ENCODE data around the gene PCBP1.
"Not testable (repeated sequence)": the region's sequence is repeated elsewhere in the genome, so short reads cannot be mapped to it uniquely, and the experiment has no call there.

The PCBP1 gene

GRCh38 chr2:70081221-70081620 is 6.1 kb upstream of the PCBP1 start:
- DNase-seq (ENCODE audit: low spot score), result no peak

DNA sequence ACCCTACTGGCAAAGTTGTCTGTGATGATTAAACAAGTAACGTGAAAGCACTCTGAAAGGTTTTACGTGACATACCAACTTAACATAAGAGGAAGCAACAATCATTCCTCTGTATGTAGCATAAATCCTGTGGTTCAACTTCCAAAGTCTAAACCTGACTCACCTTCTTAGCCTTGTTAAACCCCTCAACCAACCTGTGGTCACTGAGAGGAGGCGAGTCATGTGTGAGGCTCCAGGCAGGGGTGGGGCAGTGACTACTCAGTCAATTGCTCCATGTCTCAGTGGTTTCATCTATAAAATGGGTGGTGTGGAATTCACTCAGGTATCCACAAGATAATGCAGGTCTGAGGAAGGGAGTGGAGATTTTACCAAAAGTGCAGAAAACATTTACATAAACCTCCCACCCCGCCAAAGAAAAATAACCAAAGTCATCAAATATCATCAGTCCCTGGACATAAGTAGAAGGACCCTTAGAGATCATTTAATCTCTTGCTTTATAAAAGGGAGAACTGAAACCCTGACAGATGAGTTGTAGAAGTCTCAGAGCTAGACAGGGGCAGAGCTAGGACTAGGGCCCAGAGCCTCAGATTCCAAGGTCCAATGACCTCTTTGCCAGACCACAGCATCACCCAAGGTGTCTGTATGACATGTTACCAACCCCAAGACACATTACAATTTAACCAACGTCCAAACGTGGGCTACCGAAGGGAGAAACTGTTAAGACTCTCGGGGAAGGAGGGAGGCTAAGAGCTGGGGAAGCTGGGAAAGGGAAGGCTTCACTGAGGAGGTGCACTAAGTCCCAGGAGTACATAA is 3.7 kb upstream of the PCBP1 start:
- DNase-seq (ENCODE audit: low spot score), result no peak

DNA sequence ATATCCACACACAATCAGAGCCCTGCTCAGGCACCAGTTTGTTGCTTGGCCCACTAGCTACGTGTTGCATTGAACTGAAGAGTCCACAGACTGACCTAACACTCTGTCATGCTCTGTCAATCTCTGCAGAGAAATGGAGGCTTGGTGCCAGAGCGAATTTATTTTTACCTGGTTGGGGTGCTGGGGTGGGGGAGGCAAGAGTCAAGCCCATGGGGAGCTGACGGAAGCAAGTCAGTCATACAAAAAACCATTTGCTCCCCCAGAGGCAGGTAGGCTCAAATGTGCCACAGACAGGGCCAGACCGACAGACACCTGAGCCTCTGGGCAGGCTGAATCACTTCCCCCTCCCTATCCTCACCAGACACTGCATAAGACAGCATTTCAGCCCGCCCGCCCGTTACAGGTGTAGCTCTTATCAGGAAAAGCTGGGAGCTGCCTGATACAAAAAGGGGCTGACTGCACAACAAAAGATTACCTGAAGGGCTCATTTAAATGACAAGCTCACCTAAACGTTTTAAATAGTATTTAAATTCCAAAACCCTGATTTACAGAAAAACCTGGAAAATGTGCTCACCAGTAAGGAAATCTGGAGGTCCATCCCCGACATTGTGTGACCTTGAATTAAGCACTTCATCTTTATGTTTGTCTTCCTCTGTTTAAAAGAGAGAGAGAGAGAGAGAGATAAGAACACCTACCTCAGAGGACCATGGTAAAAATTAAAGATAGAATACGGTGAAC is 2.1 kb upstream of the PCBP1 start:
- DNase-seq (ENCODE audit: low spot score), result peak; percentile 60

GRCh38 chr2:70085711-70086277 is 1.5 kb upstream of the PCBP1 start:
- DNase-seq (ENCODE audit: low spot score), result no peak

DNA sequence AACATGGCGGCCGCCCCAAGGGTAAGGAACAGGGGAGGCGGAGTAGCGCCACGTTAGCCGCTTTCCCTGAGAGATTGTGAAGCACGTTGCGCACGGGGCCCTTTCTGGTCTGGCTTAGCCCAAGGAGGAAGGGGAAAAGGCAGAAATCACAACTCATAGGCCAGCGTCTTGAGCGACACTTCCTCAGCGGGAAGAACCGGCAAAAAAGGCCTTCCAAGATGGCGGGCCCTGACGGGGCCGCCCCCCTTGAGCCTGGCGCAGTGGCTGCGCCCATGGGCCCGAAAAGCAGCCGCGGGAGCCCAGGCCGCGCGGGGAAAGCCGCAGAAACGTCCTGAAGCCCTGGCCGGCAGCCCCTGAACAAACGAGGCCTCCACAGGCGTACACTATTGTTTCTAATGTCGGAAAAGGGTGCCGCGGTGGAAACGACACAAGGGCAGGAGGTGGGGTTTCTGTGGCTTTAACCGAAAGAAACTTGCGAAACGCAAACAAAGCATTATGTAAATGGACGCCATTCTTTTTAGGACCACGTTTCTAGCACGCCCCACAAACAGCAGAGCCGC is 919 bp upstream of the PCBP1 start:
- DNase-seq (ENCODE audit: low spot score), result peak; percentile 84

DNA sequence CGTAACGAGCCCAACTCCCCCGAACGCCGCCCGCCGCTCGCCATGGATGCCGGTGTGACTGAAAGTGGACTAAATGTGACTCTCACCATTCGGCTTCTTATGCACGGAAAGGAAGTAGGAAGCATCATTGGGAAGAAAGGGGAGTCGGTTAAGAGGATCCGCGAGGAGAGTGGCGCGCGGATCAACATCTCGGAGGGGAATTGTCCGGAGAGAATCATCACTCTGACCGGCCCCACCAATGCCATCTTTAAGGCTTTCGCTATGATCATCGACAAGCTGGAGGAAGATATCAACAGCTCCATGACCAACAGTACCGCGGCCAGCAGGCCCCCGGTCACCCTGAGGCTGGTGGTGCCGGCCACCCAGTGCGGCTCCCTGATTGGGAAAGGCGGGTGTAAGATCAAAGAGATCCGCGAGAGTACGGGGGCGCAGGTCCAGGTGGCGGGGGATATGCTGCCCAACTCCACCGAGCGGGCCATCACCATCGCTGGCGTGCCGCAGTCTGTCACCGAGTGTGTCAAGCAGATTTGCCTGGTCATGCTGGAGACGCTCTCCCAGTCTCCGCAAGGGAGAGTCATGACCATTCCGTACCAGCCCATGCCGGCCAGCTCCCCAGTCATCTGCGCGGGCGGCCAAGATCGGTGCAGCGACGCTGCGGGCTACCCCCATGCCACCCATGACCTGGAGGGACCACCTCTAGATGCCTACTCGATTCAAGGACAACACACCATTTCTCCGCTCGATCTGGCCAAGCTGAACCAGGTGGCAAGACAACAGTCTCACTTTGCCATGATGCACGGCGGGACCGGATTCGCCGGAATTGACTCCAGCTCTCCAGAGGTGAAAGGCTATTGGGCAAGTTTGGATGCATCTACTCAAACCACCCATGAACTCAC is 673 bp downstream of the PCBP1 start:
- DNase-seq (ENCODE audit: low spot score), result peak; percentile 74

DNA sequence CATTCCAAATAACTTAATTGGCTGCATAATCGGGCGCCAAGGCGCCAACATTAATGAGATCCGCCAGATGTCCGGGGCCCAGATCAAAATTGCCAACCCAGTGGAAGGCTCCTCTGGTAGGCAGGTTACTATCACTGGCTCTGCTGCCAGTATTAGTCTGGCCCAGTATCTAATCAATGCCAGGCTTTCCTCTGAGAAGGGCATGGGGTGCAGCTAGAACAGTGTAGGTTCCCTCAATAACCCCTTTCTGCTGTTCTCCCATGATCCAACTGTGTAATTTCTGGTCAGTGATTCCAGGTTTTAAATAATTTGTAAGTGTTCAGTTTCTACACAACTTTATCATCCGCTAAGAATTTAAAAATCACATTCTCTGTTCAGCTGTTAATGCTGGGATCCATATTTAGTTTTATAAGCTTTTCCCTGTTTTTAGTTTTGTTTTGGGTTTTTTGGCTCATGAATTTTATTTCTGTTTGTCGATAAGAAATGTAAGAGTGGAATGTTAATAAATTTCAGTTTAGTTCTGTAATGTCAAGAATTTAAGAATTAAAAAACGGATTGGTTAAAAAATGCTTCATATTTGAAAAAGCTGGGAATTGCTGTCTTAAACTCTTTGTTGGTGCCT is 1.4 kb downstream of the PCBP1 start:
- no peak for DNase-seq (ENCODE audit: low spot score)

DNA sequence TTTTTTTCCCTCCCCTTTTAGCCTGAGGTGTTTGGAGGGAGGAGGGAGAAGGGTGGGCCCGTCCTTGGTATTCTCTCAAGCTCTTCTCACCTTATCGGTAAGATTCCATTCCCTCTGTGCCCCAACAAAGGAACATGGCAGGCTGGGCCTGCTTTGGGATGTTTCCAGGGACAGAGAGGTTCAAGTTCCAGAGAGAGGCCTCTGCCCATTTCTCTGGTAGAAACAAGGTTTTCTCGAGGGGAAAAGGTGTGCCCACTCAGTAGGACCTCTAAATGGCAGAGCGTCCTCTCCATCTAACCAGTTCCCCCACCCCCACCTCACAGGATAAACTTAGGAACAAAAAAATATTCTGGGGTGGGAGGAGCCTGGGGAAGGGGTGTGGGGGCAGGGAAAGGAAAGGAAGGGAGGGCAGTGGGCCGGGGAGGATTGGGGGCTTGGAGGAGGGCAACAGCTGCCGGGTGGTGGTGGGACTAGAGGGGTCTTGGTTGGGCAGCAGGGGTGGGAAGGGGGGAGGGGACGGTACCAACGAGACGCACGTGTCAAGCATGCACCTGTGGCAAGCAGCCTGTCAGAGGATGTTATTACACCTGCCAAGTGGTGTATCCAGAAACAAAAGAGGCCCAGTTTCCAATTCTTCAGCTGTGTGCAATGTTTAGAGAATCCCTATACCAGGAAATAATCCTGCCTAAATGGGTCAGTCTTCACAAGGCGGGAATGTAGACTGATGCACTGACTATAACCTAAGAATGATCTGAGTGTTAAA is 2.1 kb downstream of the PCBP1 start:
- peak; percentile 61 for DNase-seq (ENCODE audit: low spot score)

- no peak for DNase-seq (ENCODE audit: low spot score)
Observed at GRCh38 chr2:70089983-70090525, 2.8 kb downstream of the PCBP1 start.

DNA sequence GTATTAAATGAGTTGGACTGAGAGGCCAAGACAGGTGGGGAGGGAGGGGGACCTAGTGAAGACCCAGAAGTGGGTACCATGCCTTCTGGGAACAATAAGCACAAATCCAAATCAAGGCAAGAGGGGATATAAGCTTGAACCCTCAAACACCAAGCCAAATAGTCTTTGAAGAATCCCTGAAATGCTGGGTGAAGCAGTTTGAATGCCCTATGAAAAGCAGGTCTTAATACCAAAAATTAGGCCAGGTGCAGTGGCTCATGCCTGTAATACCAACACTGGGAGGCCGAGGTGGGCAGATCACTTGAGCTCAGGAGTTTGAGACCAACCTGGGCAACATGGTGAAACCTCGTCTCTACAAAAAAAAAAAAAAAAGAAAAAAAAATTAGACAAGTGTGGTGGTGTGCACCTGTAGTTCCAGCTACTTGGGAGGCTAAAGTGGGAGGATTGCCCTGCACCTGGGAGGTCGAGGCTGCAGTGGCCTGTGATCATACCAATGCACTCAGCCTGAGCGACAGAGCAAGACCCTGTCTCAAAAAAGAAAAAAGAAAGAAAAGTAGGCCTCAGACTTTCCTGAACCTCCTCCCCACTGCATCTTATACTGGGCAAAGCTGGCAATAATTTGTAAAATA is 3.5 kb downstream of the PCBP1 start:
- no peak for DNase-seq (ENCODE audit: low spot score)

DNA sequence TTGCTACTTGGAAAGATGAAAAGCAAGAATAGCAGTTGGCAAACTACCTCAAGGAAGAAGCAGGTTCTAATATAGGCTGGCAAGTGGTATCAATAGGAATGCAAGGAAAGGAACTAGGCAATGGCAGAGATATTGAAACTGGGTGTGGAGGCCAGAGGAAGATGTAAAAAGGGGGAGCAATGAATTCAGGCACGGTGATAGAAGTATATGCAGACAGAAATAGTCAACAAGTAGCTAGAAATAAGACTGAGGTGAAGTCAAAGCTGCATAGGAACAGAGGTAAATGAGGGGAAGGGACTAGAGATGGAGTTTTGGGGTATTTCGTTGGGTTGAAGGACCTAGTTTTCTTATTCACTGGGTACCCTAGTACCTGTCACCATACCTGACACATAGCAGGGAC is 4.1 kb downstream of the PCBP1 start:
- no peak for DNase-seq (ENCODE audit: low spot score)

GRCh38 chr2:70091816-70092215 is 4.5 kb downstream of the PCBP1 start:
- no peak for DNase-seq (ENCODE audit: low spot score)

- not testable (repeated sequence) for DNase-seq (ENCODE audit: low spot score)
Observed at GRCh38 chr2:70092576-70093243, 5.4 kb downstream of the PCBP1 start.

GRCh38 chr2:70094171-70094977 is 7.1 kb downstream of the PCBP1 start:
- no peak for DNase-seq (ENCODE audit: low spot score)

GRCh38 chr2:70094978-70095719 is 7.9 kb downstream of the PCBP1 start:
- DNase-seq (ENCODE audit: low spot score), result no peak

GRCh38 chr2:70095720-70096670 is 8.7 kb downstream of the PCBP1 start:
- DNase-seq (ENCODE audit: low spot score), result no peak

All from ecto neural progenitor cell (in vitro differentiated cells).